ENCODE measurements around the gene G3BP1.

Gene G3BP1

DNA sequence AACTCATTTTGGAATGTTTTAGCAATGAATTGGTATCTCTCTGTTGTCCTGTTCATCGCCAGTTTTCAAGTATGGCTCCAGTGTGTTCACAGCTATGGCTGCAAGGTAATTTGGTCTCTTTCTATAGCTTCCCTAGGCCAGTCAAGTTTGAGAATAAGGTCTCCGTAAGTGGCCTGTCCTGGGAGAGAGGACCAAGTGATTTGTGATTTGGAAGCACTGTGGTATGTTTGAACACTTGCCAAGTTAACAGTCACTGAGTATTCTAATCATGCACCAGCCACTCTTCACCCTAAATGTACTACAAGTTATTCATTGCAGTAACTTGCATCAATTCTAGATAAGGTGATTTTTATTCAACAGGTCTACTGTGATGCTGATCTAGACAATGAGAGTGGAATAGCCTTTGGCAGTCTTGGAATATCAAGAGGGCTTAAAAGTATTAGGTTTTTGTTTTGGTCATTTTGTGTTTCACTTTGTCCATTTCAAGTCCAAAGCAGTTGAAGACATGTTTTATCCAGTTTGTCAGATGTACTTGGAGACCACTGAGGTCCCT, 41.1 kb downstream of the G3BP1 start:
- in situ Hi-C loops (cut with HindIII; ENCODE audit: low sequenced_read_pairs), result no loop called here
- H3K4me3 ChIP-seq (ENCODE audit: low read depth, low read length), result no peak overlapping the region
- DNase-seq (ENCODE audit: low read depth), result no peak
- TF ChIP-seq, protein P1, sequence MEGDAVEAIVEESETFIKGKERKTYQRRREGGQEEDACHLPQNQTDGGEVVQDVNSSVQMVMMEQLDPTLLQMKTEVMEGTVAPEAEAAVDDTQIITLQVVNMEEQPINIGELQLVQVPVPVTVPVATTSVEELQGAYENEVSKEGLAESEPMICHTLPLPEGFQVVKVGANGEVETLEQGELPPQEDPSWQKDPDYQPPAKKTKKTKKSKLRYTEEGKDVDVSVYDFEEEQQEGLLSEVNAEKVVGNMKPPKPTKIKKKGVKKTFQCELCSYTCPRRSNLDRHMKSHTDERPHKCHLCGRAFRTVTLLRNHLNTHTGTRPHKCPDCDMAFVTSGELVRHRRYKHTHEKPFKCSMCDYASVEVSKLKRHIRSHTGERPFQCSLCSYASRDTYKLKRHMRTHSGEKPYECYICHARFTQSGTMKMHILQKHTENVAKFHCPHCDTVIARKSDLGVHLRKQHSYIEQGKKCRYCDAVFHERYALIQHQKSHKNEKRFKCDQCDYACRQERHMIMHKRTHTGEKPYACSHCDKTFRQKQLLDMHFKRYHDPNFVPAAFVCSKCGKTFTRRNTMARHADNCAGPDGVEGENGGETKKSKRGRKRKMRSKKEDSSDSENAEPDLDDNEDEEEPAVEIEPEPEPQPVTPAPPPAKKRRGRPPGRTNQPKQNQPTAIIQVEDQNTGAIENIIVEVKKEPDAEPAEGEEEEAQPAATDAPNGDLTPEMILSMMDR (IDR thresholded peaks at IDR 0.05; ENCODE audit: low read depth, low read length, missing control alignments), result no peak

DNA sequence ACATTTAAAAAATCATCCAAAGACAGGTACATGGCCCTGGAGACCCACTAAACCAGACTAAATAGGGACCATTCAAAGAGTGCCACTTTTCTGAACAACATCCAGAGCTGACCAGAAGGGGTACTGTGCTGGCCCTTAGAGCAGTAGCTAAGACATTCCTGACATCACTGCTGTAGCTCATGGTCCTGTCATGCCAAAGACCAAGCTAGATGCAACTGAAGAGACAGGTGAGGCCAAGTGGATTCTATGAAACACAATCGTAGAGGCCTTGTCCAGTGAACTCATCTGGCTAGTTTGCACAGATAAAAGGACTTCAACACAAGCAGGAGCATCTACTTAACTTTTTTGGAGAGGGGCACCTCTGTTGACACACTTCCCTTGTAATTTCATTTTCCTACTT, 43.3 kb downstream of the G3BP1 start:
- DNase-seq (ENCODE audit: low read depth), result no peak
- no peak overlapping the region for H3K4me3 ChIP-seq (ENCODE audit: low read depth, low read length)
- in situ Hi-C loops (cut with HindIII; ENCODE audit: low sequenced_read_pairs), result no loop called here
- TF ChIP-seq, protein P1 (IDR thresholded peaks at IDR 0.05; ENCODE audit: low read depth, low read length, missing control alignments), result no peak

DNA sequence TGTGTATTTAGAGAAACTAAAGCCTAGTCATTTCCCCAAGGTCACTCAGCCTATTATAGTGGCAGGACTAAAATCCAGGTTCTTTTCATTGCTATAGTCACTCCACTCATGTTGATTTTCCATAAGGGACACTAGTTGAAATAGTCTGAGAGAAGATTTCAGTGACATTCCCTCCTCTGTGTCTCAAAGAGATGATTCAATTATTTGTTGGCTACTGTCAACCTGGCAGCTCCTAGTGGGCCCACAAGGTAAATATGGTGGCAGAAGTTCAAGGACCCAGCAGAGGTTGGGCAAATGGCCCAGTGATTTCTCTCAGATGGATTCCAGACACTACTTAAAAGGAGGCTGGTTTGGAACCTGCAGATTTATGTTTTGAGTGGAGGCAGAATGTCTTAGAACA, 48.1 kb downstream of the G3BP1 start:
- DNase-seq (ENCODE audit: low read depth), result no peak
- TF ChIP-seq, protein P1 (IDR thresholded peaks at IDR 0.05; ENCODE audit: low read depth, low read length, missing control alignments), result no peak
- no peak overlapping the region for H3K4me3 ChIP-seq (ENCODE audit: low read depth, low read length)
- in situ Hi-C loops (cut with HindIII; ENCODE audit: low sequenced_read_pairs), result no loop called here

DNA sequence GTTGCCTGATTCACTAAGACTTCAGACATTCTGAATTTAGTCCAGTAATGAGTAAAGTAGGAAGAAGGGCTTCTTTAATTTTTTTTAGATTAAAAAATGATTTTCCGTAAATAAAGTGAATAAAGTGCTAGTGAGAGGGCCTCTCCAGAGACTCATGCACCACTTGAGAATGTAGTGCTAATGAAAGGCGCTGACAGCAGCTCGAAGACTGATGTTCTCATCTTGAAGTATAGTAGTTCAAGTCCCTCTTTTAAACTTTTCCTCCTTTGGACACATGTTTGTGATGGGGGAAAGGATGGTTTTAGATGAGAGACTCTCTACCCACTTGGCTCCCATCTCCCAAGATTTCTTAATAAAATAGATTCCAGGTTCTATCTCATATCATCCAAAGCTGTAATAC, 48.5 kb downstream of the G3BP1 start:
- DNase-seq (ENCODE audit: low read depth), result no peak
- TF ChIP-seq, protein P1 (IDR thresholded peaks at IDR 0.05; ENCODE audit: low read depth, low read length, missing control alignments), result no peak
- H3K4me3 ChIP-seq (ENCODE audit: low read depth, low read length), result no peak overlapping the region
- in situ Hi-C loops (cut with HindIII; ENCODE audit: low sequenced_read_pairs), result no loop called here

DNA sequence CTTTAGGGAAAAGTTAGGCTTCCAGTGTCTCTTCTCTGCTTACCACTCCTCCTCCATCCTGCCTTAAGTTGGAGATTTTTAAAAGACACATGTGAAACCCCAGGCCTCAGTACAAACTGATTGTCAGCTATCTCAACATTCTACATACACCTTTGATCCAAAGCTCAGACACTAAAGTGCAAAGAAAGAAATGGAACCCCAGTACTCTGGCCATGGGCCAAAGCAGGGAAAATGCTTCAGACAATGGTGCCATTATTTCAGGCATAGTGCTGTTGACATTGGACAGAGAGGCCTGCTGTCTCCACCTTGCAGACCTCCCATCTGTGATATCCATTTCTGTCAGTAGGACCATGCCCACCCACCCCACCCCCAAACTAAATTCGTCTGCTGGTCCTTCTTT, 49.1 kb downstream of the G3BP1 start:
- no peak for DNase-seq (ENCODE audit: low read depth)
- in situ Hi-C loops (cut with HindIII; ENCODE audit: low sequenced_read_pairs), result no loop called here

DNA sequence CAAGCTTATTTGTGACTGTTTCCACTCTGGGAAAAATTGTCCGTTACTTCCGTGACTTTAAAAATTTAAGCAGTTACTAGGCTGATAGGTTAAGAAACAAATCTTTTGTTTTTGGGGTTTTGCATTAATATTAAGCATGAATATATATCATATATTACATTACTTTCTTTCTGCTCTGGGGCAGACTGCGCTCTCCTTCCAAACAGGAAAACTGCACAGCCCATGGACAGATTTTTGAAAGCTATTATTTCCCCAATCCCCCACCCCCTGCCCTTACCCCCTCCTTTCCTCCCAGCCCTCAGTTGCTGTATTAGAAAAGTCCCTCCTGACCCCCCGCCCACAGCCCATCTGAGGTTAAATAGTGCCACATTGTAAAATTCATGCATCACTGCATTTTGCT, 50.4 kb downstream of the G3BP1 start:
- TF ChIP-seq, protein P1 (IDR thresholded peaks at IDR 0.05; ENCODE audit: low read depth, low read length, missing control alignments), result no peak
- H3K4me3 ChIP-seq (ENCODE audit: low read depth, low read length), result no peak overlapping the region
- in situ Hi-C loops (cut with HindIII; ENCODE audit: low sequenced_read_pairs), result no loop called here
- no peak for DNase-seq (ENCODE audit: low read depth)

More for the DNA sequence above, 49.1 kb downstream of the G3BP1 start:
- TF ChIP-seq, protein P1 (IDR thresholded peaks at IDR 0.05; ENCODE audit: low read depth, low read length, missing control alignments), result no peak
- H3K4me3 ChIP-seq (ENCODE audit: low read depth, low read length), result no peak overlapping the region
